HT-29 (cell line): Measurements from ENCODE around the gene KNDC1. TPM values are rescaled to one million over a fixed set of nuclear protein-coding genes. Genes with fewer than 3 reads are reported as not detected.
"Not testable (repeated sequence)": the region's sequence is repeated elsewhere in the genome, so short reads cannot be mapped to it uniquely, and the experiment has no call there.

ENCODE experiments used
- DNase-seq: peaks from one replicate; pipeline ENCODE4 v3.0.0-alpha.2; 2015; ENCODE audit warnings: low spot score
- total RNA-seq: library from RNA; depleted of rRNA; stranded (reverse); fragments of >200 nt; shearing (Covaris generic); gene quantifications from 2 replicates; pipeline ENCODE4 v1.2.3, GENCODE V29; 2014

Gene KNDC1
- total RNA-seq, 1 experiment from 2014 or later = 0.08 TPM

DNA sequence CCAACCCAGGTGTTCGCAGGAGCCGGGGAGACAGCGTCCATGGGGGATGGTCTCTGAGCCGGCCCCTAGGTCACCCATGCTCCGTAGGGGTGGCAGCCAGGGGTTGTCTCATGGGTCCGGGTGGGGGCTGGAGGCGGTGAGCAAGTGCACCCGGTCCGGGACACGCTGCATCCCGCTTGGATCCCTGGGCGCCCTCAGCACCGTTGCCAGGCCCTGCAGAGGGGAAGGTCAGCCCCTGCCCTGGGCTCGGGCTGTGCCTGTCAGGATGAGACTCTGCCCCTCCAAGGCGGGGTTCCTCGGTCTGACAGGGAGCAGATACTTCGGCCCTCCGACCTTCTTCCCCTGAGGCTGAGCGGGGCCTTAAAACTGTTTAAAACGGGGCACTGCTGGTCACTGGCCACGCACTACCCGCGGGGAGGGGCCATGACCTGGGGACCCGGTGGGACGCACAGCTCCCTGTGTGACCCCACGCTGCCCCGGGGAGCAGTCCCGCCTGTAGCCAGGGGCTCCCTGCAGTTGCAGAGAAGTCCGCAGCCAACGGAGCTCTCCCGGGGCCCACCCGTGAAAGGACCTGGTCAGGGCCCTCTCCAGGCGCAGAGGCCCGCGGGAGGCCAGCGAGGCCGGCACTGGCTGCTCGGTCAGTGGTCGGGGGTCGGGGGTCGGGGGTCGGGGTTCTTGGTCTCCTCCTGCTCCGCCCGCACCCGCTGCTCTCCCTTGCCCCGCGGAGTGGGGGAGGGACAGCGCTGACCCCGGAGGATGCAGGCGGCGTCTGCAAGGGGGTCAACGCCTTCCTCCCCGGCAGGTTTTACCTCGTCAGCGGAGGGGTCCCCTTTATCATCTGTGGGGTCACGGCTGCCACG, 33.4 kb upstream of the KNDC1 start:
- DNase-seq = no peak

DNA sequence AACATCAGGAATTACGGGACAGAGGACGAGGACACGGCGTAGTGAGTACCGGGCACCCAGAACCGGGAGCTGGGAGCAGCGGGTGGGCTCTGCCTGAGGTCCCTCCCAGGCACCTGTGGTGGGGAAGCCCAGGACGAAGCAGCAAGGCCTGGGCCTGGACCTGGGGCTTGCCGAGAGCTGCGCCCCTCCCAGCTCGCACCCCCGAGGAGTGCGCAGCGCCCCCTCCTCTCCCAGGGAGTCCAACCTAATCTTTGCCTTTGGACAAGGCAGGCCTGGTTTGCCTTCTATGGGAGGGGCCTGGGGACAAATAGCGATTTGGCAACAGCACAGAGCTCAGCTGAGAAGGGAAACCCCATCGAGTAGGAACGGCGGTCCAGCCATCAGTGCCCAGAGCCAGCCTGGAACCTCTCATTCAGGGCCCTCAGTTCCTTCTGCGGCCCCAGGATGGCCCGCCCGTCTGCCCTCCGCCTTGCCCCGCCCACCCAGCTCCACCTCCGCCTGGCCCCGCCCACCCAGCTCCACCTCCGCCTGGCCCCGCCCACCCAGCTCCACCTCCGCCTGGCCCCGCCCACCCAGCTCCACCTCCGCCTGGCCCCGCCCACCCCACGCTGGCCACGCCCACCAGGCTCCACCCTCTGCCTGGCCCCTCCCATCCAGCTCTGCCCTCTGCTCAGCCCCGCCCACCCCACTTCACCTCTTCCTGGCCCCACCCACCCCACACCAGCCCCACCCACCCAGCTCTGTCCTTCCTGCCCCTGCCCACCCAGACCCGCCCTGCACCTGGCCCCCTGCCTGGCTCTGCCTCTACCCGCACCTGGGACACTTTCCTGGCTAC, 32.5 kb upstream of the KNDC1 start:
- DNase-seq = no peak

DNA sequence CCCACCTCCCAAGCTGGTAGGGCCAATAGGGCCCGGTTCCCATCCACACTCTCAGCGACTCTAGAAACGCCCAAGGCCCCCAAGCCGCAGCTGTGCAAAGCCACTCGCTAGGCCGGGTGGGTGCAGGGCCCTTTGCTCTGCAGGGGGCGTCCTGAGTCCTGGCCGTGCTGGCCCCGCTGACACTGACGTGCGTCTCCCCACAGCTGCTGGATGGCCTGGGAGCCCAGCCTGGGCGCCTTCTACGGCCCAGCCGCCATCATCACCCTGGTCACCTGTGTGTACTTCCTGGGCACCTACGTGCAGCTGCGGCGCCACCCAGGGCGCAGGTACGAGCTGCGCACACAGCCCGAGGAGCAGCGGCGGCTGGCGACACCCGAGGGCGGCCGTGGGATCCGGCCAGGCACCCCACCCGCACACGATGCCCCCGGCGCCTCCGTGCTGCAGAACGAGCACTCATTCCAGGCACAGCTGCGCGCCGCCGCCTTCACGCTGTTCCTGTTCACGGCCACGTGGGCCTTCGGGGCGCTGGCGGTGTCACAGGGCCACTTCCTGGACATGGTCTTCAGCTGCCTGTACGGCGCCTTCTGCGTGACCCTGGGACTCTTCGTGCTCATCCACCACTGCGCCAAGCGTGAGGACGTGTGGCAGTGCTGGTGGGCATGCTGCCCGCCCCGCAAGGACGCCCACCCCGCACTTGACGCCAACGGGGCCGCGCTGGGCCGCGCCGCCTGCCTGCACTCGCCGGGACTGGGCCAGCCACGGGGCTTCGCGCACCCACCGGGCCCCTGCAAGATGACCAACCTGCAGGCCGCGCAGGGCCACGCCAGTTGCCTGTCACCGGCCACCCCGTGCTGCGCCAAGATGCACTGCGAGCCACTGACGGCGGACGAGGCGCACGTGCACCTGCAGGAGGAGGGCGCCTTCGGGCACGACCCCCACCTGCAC, 31.6 kb upstream of the KNDC1 start:
- DNase-seq = no peak

DNA sequence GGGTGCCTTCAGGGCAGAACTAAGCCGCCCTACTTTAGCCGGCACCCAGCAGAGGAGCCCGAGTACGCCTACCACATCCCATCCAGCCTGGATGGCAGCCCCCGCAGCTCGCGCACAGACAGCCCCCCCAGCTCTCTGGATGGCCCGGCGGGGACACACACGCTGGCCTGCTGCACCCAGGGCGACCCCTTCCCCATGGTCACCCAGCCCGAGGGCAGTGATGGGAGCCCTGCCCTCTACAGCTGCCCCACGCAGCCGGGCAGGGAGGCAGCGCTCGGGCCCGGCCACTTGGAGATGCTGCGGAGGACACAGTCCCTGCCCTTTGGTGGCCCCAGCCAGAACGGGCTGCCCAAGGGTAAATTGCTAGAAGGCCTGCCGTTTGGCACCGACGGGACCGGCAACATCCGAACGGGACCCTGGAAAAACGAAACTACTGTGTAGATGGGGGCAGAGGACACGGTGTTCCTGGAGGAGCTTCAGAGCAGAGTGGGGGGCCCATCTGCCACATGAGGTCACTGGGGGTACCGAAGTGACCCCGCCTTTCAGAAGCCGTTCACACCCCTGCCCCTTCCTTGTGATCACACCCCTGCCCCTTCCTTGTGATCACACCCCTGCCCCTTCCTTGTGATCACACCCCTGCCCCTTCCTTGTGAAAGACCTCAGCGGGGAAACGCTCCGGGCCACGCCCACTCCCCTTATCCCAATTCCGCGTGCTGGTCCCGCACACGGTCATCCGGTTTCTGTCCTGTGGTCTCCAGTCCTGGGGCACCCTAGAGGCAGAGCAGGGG, 30.8 kb upstream of the KNDC1 start:
- DNase-seq = no peak

DNA sequence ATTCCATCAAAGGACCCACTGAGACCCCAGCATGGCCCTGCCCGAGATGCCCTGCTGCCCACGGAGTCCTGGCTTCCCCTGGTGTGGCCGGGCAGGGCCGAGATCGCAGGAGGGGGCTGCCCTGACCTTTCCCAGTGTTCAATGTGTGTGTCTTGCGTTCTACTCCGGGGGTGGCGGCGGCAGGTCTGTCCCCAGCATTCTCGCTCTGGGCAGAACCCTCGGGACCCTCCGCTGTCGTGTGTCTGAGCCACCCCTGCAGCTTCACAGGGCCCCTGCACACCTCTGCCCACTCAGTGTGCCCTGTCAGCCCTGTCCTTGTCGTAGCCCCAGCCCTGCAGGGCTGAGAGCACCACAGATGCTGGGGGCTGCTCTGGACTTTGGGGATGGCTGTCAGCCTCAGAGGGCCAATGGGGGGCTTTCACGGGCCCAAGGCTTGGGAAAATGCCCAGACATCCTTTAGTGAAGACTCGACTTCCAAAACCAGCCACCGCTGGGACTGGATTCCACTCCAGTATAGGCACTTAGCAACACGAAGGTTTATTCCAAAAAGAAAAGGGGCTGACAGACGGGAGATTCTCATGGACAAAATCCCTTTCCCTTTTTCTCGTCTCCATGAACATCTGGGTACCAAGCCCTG, 30.0 kb upstream of the KNDC1 start:
- no peak for DNase-seq

DNA sequence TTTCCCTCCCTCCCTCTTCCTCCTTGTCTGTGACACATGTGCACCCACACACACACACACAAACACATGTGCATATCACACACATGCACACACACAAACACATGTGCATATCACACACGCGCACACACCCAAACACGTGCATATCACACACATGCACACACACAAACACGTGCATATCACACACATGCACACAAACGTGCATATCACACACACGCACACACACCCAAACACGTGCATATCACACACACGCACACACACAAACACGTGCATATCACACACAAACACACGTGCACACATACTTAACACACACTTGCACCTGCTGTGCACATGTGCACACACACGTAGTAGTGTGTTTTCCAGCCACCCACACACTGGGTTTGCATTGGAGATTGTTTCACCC, 29.4 kb upstream of the KNDC1 start:
- DNase-seq = no peak

DNA sequence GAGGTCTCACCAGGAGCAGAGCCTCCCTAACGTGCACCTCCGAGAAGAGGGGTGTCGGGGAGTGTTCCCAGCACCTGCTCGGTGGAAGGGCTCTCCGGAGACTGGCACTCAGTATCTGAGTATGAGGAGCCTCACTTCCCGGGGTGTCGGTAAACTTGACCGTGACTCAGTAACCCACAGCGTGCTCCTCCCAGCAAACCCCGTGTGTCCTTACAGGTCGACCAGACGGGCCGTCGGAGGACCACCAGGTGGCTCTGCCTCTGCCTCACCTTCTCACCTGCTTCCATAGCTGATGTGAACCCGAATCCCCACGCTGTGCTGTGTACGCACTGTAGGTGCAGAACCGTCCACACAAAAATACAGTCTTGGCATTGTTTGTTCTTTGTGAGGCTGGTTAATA, 29.0 kb upstream of the KNDC1 start:
- no peak for DNase-seq

DNA sequence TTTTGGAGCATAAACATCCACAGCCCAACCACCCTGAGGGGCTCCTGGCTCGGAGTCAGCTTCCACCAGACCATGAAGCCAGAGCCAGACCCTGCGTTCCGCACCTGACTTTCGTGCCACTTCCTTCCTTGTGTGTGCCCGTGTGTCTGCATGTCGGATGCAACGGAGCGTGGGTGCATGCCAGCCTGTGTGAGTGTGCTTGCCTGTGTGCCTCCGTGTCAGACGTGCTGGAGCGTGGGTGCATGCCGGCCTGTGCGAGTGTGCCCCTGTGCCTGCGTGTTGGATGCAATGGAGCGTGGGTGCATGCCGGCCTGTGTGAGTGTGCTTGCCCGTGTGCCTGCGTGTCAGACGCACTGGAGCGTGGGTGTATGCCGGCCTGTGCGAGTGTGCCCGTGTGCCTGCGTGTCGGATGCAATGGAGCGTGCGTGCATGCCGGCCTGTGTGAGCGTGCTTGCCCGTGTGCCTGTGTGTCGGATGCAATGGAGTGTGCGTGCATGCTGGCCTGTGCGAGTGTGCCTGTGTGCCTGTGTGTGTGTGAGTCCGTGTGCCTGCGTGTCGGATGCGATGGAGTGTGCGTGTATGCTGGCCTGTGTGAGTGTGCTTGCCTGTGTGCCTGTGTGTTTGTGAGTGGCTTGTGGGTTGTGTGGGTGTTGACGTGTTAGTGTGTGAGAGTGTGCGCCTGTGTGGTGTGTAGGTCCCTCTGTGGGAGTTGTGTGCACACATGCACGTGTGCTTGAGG, 28.1 kb upstream of the KNDC1 start:
- DNase-seq = no peak

DNA sequence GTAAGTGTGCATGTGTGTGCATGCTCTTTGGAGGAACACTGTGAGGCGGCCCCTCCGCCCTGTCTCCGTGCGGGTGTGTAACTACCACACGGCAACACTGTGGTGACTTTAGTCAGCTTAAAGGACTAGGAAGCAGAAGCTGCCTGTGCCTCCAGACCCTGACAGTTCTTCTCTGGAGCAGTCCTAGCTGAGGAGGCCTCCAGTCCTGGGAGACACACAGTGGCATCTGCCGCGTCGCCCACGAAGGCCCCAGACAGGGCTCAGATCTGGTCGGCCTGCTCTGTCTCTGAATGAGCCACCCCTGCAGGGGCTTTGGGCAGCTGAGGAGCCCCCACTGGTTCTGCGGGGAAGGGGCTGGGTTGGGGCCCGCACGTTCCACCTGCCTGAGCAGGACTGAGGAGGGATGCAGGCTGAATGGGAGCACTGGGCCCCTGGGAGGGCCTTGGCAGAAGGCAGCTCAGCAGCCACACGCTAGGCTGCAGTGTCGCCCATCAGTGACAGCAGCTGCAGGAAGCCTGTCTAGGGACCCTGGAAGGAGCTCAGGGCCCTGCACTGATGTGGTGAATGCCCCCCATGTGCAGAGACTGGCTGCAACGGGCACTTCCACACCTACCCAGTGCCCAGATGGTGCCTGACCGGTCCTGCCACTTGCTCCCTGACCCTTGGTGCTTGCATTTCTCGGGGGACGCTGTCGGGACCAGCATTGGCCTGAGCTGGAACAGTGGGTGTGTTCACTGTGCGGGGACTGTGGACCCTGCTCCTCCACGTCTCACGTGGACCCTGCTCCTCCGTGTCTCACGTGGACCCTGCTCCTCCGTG, 27.3 kb upstream of the KNDC1 start:
- DNase-seq = no peak

DNA sequence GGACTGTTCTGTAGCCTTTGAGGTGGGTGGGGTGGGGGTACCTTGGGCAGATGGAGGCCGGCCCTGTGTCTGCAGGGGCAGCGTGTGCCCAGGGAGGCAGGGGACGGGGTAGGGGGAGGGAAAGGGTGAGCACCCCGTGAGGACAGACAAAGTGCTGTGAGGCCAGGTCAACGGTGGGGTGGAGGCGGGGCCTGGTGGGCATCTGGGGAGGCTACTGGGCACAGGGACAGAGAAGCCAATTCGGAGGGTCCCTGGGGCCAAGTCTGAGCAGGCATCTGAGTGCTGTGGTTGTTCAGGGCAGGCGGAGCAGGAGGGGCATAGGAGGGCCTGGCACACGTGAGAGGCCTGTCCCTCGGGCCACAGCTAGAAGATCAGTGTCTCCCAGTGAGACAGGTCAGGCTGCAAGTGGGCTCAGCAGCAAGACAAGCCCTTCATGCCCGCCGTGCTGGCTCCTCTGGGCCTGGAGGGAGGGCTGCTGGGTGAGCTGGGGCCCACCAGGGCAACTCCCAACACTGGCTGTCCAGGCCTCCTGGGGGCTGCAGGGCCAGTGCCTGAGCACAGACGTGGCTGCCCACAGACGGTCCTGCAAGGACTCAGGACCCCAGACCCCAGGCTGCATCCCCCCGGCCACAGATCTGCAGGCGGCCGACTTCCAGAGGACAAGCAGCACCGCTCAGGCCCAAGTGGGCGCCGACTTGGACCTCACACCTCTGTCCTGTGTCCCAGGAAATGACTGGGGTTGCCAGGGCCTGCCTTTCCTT, 26.4 kb upstream of the KNDC1 start:
- DNase-seq = no peak

DNA sequence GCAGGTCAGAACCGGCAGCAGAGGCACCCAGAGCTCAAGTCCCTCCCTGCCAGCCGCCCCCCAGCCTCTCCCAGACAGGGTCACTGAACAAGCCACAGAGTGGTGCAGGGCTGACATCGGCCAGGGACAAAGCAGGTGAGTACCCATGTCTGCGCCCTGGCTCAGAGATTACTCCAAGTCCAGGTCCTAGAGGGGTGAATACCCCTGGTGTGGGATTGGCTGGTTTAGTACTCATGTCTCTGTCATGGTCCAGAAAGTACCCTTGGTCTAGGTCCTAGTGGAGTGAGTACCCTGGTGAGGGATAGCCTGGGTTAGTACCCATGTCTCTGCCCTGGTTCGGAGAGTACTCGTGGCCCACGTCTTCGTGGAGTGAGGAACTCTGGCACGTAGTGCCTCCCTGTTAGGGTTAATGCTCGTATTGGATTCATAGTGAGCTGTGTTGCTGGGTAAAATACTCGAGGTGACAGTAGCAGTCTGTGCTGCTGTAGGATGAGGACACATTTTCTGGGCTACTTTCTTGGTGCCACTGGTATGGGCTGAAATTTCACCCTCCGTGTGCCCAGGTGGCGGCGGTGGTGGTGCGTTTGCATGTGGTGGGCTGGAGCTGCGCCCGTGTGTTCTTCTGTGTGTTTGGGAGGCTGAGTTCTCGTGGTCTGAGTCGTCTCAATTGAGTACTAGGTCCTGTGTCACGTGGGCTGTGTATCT, 25.5 kb upstream of the KNDC1 start:
- no peak for DNase-seq

DNA sequence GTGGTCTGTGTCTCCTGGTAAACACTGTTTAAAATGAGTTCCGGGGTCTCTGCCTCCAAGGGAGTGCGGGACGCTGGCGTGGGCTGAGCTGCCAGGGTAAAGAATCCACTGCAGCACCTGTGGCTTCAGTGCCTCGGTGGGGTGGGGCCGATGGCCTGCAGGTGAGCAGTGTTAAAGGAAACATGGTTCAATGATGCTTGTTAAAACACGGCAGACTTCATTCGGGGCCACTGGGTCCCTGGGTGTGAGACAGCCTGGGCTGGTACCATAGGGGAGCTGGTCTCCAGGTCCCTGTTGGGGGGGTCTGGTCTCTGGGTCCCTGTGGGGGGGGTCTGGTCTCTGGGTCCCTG, 24.9 kb upstream of the KNDC1 start:
- DNase-seq = no peak

DNA sequence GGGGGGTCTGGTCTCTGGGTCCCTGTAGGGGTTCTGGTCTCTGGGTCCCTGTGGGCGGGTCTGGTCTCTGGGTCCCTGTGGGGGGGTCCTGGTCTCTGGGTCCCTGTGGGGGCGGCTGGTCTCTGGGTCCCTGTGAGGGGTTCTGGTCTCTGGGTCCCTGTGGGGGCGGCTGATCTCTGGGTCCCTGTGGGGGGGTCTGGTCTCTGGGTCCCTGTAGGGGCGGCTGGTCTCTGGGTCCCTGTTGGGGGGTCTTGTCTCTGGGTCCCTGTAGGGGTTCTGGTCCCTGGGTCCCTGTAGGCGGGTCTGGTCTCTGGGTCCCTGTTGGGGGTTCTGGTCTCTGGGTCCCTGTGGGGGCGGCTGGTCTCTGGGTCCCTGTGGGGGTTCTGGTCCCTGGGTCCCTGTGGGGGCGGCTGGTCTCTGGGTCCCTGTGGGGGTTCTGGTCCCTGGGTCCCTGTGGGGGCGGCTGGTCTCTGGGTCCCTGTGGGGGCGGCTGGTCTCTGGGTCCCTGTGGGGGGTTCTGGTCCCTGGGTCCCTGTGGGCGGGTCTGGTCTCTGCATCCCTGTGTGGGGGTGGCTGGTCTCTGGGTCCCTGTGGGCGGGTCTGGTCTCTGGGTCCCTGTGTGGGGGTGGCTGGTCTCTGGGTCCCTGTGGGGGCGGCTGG, 22.4 kb upstream of the KNDC1 start:
- DNase-seq = not testable (repeated sequence)

DNA sequence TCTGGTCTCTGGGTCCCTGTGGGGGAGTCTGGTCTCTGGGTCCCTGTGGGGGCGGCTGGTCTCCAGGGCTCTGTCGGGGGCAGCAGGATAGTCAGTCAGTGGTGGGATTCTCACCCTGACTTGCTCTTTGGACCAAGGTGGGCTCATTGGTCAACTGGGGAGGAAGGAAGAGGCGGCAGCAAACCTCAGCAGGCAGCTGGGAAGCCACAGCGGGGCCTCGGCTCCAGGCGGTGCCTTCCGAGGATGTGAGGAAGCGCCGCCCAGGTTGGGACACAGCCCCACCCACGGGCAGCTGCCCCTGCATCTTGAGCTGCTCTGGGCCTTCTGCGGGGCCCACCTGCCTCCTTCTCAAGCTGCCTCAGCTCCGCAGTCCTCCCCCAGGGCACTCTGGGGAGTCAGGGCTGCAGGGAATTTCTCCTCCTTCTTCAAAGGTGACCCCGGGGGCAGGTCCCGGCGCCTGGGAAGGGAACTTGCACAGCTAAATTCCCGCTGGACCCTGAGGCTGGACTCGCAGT, 20.4 kb upstream of the KNDC1 start:
- peak; percentile 32 for DNase-seq

DNA sequence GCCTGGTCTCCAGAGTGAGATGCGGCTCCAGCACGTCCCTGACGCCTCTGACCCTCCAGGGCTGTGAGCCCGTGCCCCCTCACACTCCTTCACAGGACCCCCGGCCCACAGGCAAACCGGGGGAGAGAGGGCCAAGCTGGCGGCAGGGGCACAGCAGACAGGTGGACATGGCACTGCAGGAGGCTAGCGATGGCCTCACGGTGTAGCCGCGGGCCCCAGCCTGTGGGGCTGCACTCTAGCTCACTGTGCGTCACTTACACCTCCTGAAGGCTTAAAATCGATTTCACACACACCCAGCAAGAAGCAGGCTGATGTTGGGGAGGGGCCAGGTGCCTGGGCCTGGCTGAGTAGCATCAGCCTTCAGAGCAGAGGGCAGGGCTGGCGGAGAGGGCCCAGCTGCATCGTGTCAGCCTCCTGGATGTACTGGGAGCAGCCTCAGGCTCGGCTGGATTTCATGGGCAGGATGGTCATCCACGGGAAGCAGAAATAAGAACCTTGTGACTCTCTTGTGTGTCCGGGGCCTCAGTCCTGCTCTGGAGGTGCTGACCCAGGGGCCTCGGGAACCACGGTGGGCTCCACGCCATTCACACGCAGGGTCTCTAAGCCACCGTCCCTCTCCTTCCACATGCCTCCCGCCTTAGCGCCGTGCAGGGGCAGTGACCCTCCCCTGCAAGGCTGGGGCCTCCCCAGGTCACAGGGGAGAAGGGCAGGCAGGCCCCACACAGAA, 19.4 kb upstream of the KNDC1 start:
- DNase-seq = no peak
